Activated CD4-positive, CD25-positive, alpha-beta regulatory T cell treated with anti-CD3 and anti-CD28 coated beads, Interleukin-2, amount 50 U/mL, for 72 hours (primary cell): ENCODE results near the gene SASH1.
"Not testable (repeated sequence)": the region's sequence is repeated elsewhere in the genome, so short reads cannot be mapped to it uniquely, and the experiment has no call there.

Source experiments
- DNase-seq: peaks from one replicate; pipeline ENCODE4 v3.0.0; 2021

Gene SASH1

GRCh38 chr6:148329596-148330381, 12.8 kb upstream of the SASH1 start:
- no peak for DNase-seq

- no peak for DNase-seq
Observed at GRCh38 chr6:148332088-148332487, 10.6 kb upstream of the SASH1 start.

GRCh38 chr6:148336901-148337300, 5.7 kb upstream of the SASH1 start:
- no peak for DNase-seq

- DNase-seq = no peak
Observed at GRCh38 chr6:148339766-148340165, 2.9 kb upstream of the SASH1 start.

GRCh38 chr6:148340586-148341297, 1.9 kb upstream of the SASH1 start:
- DNase-seq = no peak

GRCh38 chr6:148342100-148342349, 613 bp upstream of the SASH1 start:
- DNase-seq = no peak

GRCh38 chr6:148343047-148343782, 577 bp downstream of the SASH1 start:
- no peak for DNase-seq

- no peak for DNase-seq
Observed at GRCh38 chr6:148345176-148345575, 2.5 kb downstream of the SASH1 start.

GRCh38 chr6:148345578-148345977, 2.9 kb downstream of the SASH1 start:
- no peak for DNase-seq

- DNase-seq = no peak
Observed at GRCh38 chr6:148346681-148347440, 4.2 kb downstream of the SASH1 start.

- DNase-seq = no peak
Observed at GRCh38 chr6:148347441-148348054, 4.9 kb downstream of the SASH1 start.

- no peak for DNase-seq
Observed at GRCh38 chr6:148348335-148348734, 5.7 kb downstream of the SASH1 start.

- DNase-seq = no peak
Observed at GRCh38 chr6:148348778-148349177, 6.1 kb downstream of the SASH1 start.

GRCh38 chr6:148349466-148349865, 6.8 kb downstream of the SASH1 start:
- DNase-seq = no peak

GRCh38 chr6:148351309-148351708, 8.7 kb downstream of the SASH1 start:
- no peak for DNase-seq

GRCh38 chr6:148352421-148352820, 9.8 kb downstream of the SASH1 start:
- DNase-seq = not testable (repeated sequence)

- DNase-seq = no peak
Observed at GRCh38 chr6:148358196-148358785, 15.7 kb downstream of the SASH1 start.

GRCh38 chr6:148359228-148359627, 16.6 kb downstream of the SASH1 start:
- DNase-seq = no peak

- no peak for DNase-seq
Observed at GRCh38 chr6:148364056-148364824, 21.6 kb downstream of the SASH1 start.

GRCh38 chr6:148365041-148365440, 22.4 kb downstream of the SASH1 start:
- DNase-seq = no peak

GRCh38 chr6:148367411-148368024, 24.9 kb downstream of the SASH1 start:
- DNase-seq = no peak
